GM12878 (cell line): Measurements from ENCODE around the gene SUSD1. TPM values are rescaled to one million over a fixed set of nuclear protein-coding genes. Genes with fewer than 3 reads are reported as not detected.
A peak's percentile ranks its signal among the peaks of the same experiment; 100 is the strongest.

Source experiments
- CBX3 ChIP-seq: fragments of 200-600 bp; sonication (generic); IDR thresholded peaks from 2 replicates; pipeline ENCODE4 v1.6.1; 2016; ENCODE audit warnings: low read depth, borderline replicate concordance
- CHD2 ChIP-seq: IDR thresholded peaks from 2 replicates; pipeline ENCODE4 v1.6.1; 2011; ENCODE audit warnings: low read depth, low read length, improper control_type of control experiment, borderline replicate concordance
- CREM ChIP-seq: IDR thresholded peaks from 2 replicates; pipeline ENCODE4 v1.6.1; 2014; ENCODE audit warnings: antibody characterized with exemption, low read depth
- DPF2 ChIP-seq: fragments of 450-650 bp; IDR thresholded peaks from 2 replicates; pipeline ENCODE4 v1.6.1; 2017; ENCODE audit warnings: mild to moderate bottlenecking
- EP300 ChIP-seq, 2 experiments: fragments of 150-350 bp in 1 of 2; IDR thresholded peaks; 2 replicates each; pipeline ENCODE4 v1.6.1; 2011 to 2012; ENCODE audit warnings: low read depth in 2 of 2, low read length in 2 of 2, borderline replicate concordance in 1 of 2, improper control_type of control experiment in 1 of 2, inconsistent platforms in 1 of 2; ENCODE audit not compliant: control insufficient read depth in 1 of 2
- GATAD2B ChIP-seq: fragments of 450-650 bp; conservative IDR thresholded peaks from 2 replicates; pipeline ENCODE4 v1.6.1; 2017; ENCODE audit warnings: low read depth, mild to moderate bottlenecking, moderate library complexity
- HDGF ChIP-seq: fragments of 450-650 bp; IDR thresholded peaks from 2 replicates; pipeline ENCODE4 v1.6.1; 2016; ENCODE audit warnings: antibody characterized with exemption
- MTA3 ChIP-seq: IDR thresholded peaks from 2 replicates; pipeline ENCODE4 v1.6.1; 2012; ENCODE audit warnings: low read length, inconsistent platforms, borderline replicate concordance
- NBN ChIP-seq: fragments of 450-650 bp; IDR thresholded peaks from 2 replicates; pipeline ENCODE4 v1.6.1; 2016
- SMAD5 ChIP-seq: IDR thresholded peaks from 2 replicates; pipeline ENCODE4 v1.6.1; 2016; ENCODE audit warnings: antibody characterized with exemption, low read depth
- SP1 ChIP-seq: IDR thresholded peaks from one replicate; pipeline ENCODE4 v1.6.1; 2011; ENCODE audit warnings: low read depth, low read length
- TBL1XR1 ChIP-seq: IDR thresholded peaks from 2 replicates; pipeline ENCODE4 v1.6.1; 2012; ENCODE audit warnings: low read depth, low read length, improper control_type of control experiment
- TCF12 ChIP-seq: IDR thresholded peaks from 2 replicates; pipeline ENCODE4 v1.6.1; 2011; ENCODE audit warnings: low read depth, mild to moderate bottlenecking, low read length
- ZNF217 ChIP-seq: fragments of 450-650 bp; IDR thresholded peaks from 2 replicates; pipeline ENCODE4 v1.6.1; 2017; ENCODE audit warnings: antibody characterized with exemption, mild to moderate bottlenecking
- polyA plus RNA-seq, 11 experiments: library from polyadenylated mRNA; depleted of rRNA in 4 of 11; unstranded in 6 of 11; stranded (reverse) in 5 of 11; fragments of >200 nt; fragmentation: Nextera tagmentation in 4 of 11; fragmentation: Illumina TruSeq in 1 of 11; extraction: Ambion mirVana in 4 of 11; extraction: Trizol in 1 of 11; gene quantifications; 1 replicate in 1 of 11; 2 replicates in 10 of 11; pipeline versions ENCODE4 v1.2.1 to v1.2.3, GENCODE V29; 2011 to 2016; ENCODE audit warnings: inconsistent platforms in 2 of 11, missing spikeins in 2 of 11, low read depth in 1 of 11
- total RNA-seq, 4 experiments: library from RNA; depleted of rRNA in 3 of 4; stranded (reverse); fragments of >200 nt in 3 of 4; fragmentation: Illumina TruSeq in 1 of 4; extraction: Trizol in 1 of 4; gene quantifications; 2 replicates each; pipeline versions ENCODE4 v1.2.1 to v1.2.3, GENCODE V29; 2013 to 2021
- TF ChIP-seq, protein P1 (sequence below): fragments of 450-650 bp; IDR thresholded peaks from 2 replicates; pipeline ENCODE4 v1.6.1; 2017; ENCODE audit warnings: mild to moderate bottlenecking
- TF ChIP-seq, protein P2 (sequence below): fragments of 450-650 bp; IDR thresholded peaks from 2 replicates; pipeline ENCODE4 v1.6.1; 2017; ENCODE audit warnings: mild to moderate bottlenecking, moderate library complexity
- TF ChIP-seq, protein P3 (sequence below): fragments of 450-650 bp; IDR thresholded peaks from 2 replicates; pipeline ENCODE4 v1.6.1; 2017; ENCODE audit warnings: mild to moderate bottlenecking, low read depth, inconsistent platforms; ENCODE audit not compliant: poor library complexity, severe bottlenecking
- TF ChIP-seq, protein P4 (sequence below): IDR thresholded peaks from 2 replicates; pipeline ENCODE4 v1.6.1; 2011; ENCODE audit warnings: borderline replicate concordance, low read depth, mild to moderate bottlenecking, moderate library complexity, mixed read lengths, low read length; ENCODE audit not compliant: insufficient read depth; ENCODE audit errors: extremely low read length
- TF ChIP-seq, protein P5 (sequence below): IDR thresholded peaks from 2 replicates; pipeline ENCODE4 v1.6.1; 2011; ENCODE audit warnings: borderline replicate concordance, low read depth, mild to moderate bottlenecking, moderate library complexity, low read length; ENCODE audit not compliant: insufficient read depth, poor library complexity, severe bottlenecking

The SUSD1 gene
- total and polyA plus RNA-seq, 10 of the 15 experiments (the other 5 are each of a cell fraction or from before 2014, with no cell fraction given), result 6.7 to 20.8 (median 13.2) TPM

DNA sequence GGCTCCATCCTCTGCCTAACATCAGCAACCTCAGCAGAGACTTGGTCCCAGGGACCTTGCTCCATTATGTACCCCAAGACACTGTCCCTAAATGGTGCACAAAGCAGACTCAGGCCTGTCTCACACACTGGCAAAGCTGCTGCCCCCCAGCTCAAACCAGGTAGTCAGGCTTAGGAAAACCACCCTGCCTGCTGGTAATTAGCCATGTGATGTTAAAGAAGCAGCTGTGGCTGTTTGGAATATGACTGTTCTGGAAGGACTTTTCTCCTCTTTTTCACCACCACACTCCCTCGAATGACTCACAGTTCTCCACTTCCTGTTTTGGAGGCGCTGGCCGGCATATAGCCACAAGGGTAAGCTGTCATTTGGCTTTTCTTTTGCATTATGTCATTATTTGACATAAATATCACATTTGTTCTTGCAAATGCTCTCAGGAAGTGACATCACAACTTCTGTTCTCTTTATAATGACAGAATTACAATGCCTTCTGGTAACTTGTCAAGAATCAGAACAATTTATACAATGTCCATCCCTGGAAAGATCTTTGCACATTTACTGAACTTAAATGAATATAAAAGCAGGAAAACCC, 113.9 kb downstream of the SUSD1 start (continued):
- TF ChIP-seq TBL1XR1 (no peak), ZNF217 (no peak), CBX3 (no peak), MTA3 (peak; percentile 93), DPF2 (peak; percentile 93), EP300 (IDR thresholded peaks at IDR 0.05; ENCODE audit: borderline replicate concordance in 1 of 2, control insufficient read depth in 1 of 2, low read depth in 2 of 2, low read length in 2 of 2) (peak; percentile 30 to 90; a peak in 3 of 4 replicates), CREM (peak; percentile 97), NBN (peak; percentile 45), GATAD2B (0 out of 2 replicates have a peak, but pooled peaks have one; percentile 32), TCF12 (peak; percentile 90), SP1 (no peak), CHD2 (no peak), HDGF (no peak), SMAD5 (no peak)
- TF ChIP-seq, protein P1, sequence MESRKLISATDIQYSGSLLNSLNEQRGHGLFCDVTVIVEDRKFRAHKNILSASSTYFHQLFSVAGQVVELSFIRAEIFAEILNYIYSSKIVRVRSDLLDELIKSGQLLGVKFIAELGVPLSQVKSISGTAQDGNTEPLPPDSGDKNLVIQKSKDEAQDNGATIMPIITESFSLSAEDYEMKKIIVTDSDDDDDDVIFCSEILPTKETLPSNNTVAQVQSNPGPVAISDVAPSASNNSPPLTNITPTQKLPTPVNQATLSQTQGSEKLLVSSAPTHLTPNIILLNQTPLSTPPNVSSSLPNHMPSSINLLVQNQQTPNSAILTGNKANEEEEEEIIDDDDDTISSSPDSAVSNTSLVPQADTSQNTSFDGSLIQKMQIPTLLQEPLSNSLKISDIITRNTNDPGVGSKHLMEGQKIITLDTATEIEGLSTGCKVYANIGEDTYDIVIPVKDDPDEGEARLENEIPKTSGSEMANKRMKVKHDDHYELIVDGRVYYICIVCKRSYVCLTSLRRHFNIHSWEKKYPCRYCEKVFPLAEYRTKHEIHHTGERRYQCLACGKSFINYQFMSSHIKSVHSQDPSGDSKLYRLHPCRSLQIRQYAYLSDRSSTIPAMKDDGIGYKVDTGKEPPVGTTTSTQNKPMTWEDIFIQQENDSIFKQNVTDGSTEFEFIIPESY, result no peak
- TF ChIP-seq, protein P2, sequence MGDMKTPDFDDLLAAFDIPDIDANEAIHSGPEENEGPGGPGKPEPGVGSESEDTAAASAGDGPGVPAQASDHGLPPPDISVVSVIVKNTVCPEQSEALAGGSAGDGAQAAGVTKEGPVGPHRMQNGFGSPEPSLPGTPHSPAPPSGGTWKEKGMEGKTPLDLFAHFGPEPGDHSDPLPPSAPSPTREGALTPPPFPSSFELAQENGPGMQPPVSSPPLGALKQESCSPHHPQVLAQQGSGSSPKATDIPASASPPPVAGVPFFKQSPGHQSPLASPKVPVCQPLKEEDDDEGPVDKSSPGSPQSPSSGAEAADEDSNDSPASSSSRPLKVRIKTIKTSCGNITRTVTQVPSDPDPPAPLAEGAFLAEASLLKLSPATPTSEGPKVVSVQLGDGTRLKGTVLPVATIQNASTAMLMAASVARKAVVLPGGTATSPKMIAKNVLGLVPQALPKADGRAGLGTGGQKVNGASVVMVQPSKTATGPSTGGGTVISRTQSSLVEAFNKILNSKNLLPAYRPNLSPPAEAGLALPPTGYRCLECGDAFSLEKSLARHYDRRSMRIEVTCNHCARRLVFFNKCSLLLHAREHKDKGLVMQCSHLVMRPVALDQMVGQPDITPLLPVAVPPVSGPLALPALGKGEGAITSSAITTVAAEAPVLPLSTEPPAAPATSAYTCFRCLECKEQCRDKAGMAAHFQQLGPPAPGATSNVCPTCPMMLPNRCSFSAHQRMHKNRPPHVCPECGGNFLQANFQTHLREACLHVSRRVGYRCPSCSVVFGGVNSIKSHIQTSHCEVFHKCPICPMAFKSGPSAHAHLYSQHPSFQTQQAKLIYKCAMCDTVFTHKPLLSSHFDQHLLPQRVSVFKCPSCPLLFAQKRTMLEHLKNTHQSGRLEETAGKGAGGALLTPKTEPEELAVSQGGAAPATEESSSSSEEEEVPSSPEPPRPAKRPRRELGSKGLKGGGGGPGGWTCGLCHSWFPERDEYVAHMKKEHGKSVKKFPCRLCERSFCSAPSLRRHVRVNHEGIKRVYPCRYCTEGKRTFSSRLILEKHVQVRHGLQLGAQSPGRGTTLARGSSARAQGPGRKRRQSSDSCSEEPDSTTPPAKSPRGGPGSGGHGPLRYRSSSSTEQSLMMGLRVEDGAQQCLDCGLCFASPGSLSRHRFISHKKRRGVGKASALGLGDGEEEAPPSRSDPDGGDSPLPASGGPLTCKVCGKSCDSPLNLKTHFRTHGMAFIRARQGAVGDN, result peak; percentile 90
- TF ChIP-seq, protein P3, sequence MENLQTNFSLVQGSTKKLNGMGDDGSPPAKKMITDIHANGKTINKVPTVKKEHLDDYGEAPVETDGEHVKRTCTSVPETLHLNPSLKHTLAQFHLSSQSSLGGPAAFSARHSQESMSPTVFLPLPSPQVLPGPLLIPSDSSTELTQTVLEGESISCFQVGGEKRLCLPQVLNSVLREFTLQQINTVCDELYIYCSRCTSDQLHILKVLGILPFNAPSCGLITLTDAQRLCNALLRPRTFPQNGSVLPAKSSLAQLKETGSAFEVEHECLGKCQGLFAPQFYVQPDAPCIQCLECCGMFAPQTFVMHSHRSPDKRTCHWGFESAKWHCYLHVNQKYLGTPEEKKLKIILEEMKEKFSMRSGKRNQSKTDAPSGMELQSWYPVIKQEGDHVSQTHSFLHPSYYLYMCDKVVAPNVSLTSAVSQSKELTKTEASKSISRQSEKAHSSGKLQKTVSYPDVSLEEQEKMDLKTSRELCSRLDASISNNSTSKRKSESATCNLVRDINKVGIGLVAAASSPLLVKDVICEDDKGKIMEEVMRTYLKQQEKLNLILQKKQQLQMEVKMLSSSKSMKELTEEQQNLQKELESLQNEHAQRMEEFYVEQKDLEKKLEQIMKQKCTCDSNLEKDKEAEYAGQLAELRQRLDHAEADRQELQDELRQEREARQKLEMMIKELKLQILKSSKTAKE, result peak; percentile 24
- TF ChIP-seq, protein P4, sequence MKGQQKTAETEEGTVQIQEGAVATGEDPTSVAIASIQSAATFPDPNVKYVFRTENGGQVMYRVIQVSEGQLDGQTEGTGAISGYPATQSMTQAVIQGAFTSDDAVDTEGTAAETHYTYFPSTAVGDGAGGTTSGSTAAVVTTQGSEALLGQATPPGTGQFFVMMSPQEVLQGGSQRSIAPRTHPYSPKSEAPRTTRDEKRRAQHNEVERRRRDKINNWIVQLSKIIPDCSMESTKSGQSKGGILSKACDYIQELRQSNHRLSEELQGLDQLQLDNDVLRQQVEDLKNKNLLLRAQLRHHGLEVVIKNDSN, result no peak
- TF ChIP-seq, protein P5, sequence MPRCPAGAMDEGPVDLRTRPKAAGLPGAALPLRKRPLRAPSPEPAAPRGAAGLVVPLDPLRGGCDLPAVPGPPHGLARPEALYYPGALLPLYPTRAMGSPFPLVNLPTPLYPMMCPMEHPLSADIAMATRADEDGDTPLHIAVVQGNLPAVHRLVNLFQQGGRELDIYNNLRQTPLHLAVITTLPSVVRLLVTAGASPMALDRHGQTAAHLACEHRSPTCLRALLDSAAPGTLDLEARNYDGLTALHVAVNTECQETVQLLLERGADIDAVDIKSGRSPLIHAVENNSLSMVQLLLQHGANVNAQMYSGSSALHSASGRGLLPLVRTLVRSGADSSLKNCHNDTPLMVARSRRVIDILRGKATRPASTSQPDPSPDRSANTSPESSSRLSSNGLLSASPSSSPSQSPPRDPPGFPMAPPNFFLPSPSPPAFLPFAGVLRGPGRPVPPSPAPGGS, result peak; percentile 38
